GM21723 (cell line): Measurements from ENCODE around the gene KLHL29.

Experiments
- ATAC-seq: cut with Tn5 transposase; IDR thresholded peaks from one replicate; pipeline ENCODE4 v1.9.1; 2021; ENCODE audit warnings: mild to moderate bottlenecking, moderate library complexity; ENCODE audit not compliant: unreplicated experiment

KLHL29 gene

GRCh38 chr2:23640711-23641110, 255.7 kb downstream of the KLHL29 start:
- ATAC-seq: no peak

GRCh38 chr2:23642516-23642915, 257.5 kb downstream of the KLHL29 start:
- ATAC-seq: no peak

- no peak for ATAC-seq
These were observed 260.3 kb downstream of the KLHL29 start for GRCh38 chr2:23645230-23645808.

GRCh38 chr2:23647563-23647962, 262.6 kb downstream of the KLHL29 start:
- ATAC-seq: no peak

GRCh38 chr2:23649303-23649702, 264.3 kb downstream of the KLHL29 start:
- no peak for ATAC-seq

- ATAC-seq: no peak
These were observed 264.8 kb downstream of the KLHL29 start for GRCh38 chr2:23649819-23650218.

- ATAC-seq: no peak
These were observed 266.5 kb downstream of the KLHL29 start for GRCh38 chr2:23651187-23652080.

- no peak for ATAC-seq
These were observed 268.3 kb downstream of the KLHL29 start for GRCh38 chr2:23653326-23653725.

- no peak for ATAC-seq
These were observed 269.8 kb downstream of the KLHL29 start for GRCh38 chr2:23654756-23655155.

GRCh38 chr2:23655934-23656596, 271.1 kb downstream of the KLHL29 start:
- ATAC-seq: no peak

GRCh38 chr2:23656597-23656973, 271.6 kb downstream of the KLHL29 start:
- ATAC-seq: no peak

- ATAC-seq: no peak
These were observed 272.4 kb downstream of the KLHL29 start for GRCh38 chr2:23657371-23657770.

- ATAC-seq: no peak
These were observed 273.0 kb downstream of the KLHL29 start for GRCh38 chr2:23657934-23658333.

- no peak for ATAC-seq
These were observed 273.5 kb downstream of the KLHL29 start for GRCh38 chr2:23658466-23658942.

- no peak for ATAC-seq
These were observed 274.3 kb downstream of the KLHL29 start for GRCh38 chr2:23659328-23659727.

- ATAC-seq: no peak
These were observed 274.8 kb downstream of the KLHL29 start for GRCh38 chr2:23659773-23660172.

- ATAC-seq: no peak
These were observed 275.3 kb downstream of the KLHL29 start for GRCh38 chr2:23660237-23660636.

GRCh38 chr2:23661276-23662050, 276.5 kb downstream of the KLHL29 start:
- ATAC-seq: no peak

GRCh38 chr2:23662466-23662865, 277.5 kb downstream of the KLHL29 start:
- ATAC-seq: no peak

- no peak for ATAC-seq
These were observed 278.3 kb downstream of the KLHL29 start for GRCh38 chr2:23662941-23663920.
